Type B pancreatic cell (in vitro differentiated cells): ENCODE data around the gene SPIB. TPM values are rescaled to one million over a fixed set of nuclear protein-coding genes. Genes with fewer than 3 reads are reported as not detected.

ENCODE experiments used
- DNase-seq: peaks from one replicate; pipeline ENCODE4 v3.0.0; 2021; ENCODE audit warnings: mixed read lengths; ENCODE audit not compliant: unreplicated experiment; ENCODE audit errors: extremely low spot score
- H3K27ac Mint-ChIP-seq: 2 replicates; pipeline ENCODE4 v1.8.0; 2021; ENCODE audit warnings: mild to moderate bottlenecking, mixed read lengths
- H3K27me3 Mint-ChIP-seq: 2 replicates; pipeline ENCODE4 v1.8.0; 2021; ENCODE audit warnings: mixed read lengths
- H3K36me3 Mint-ChIP-seq: 2 replicates; pipeline ENCODE4 v1.8.0; 2021; ENCODE audit warnings: mixed read lengths
- H3K4me1 Mint-ChIP-seq: one replicate; pipeline ENCODE4 v1.8.0; 2021; ENCODE audit warnings: mixed read lengths; ENCODE audit not compliant: unreplicated experiment
- H3K4me3 Mint-ChIP-seq: 2 replicates; pipeline ENCODE4 v1.8.0; 2021; ENCODE audit warnings: mild to moderate bottlenecking, mixed read lengths
- H3K9me3 Mint-ChIP-seq: 2 replicates; pipeline ENCODE4 v1.8.0; 2021; ENCODE audit warnings: mixed read lengths
- total RNA-seq: library from RNA; stranded (reverse); gene quantifications from 2 replicates; pipeline ENCODE4 v1.2.1, GENCODE V29; 2021; ENCODE audit warnings: low replicate concordance
- TF ChIP-seq, protein P1 (sequence below): fragments of 200-600 bp; sonication (generic); conservative IDR thresholded peaks from 2 replicates; pipeline ENCODE4 v1.5.0; 2021; ENCODE audit warnings: antibody characterized with exemption, mild to moderate bottlenecking

SPIB gene
- total RNA-seq, 1 donor from 2014 or later = 2.6 TPM

- TF ChIP-seq, protein P1, sequence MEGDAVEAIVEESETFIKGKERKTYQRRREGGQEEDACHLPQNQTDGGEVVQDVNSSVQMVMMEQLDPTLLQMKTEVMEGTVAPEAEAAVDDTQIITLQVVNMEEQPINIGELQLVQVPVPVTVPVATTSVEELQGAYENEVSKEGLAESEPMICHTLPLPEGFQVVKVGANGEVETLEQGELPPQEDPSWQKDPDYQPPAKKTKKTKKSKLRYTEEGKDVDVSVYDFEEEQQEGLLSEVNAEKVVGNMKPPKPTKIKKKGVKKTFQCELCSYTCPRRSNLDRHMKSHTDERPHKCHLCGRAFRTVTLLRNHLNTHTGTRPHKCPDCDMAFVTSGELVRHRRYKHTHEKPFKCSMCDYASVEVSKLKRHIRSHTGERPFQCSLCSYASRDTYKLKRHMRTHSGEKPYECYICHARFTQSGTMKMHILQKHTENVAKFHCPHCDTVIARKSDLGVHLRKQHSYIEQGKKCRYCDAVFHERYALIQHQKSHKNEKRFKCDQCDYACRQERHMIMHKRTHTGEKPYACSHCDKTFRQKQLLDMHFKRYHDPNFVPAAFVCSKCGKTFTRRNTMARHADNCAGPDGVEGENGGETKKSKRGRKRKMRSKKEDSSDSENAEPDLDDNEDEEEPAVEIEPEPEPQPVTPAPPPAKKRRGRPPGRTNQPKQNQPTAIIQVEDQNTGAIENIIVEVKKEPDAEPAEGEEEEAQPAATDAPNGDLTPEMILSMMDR = no peak
- DNase-seq = peak; percentile 95
- no peaks in the 10 kb centered on the region for H3K9me3 Mint-ChIP-seq
- peak overlapping the region; percentile 93 for H3K4me3 Mint-ChIP-seq
- peaks cover 37% of the 10 kb centered on the region for H3K27me3 Mint-ChIP-seq
- no peaks in the 10 kb centered on the region for H3K36me3 Mint-ChIP-seq
- peaks cover 24% of the 10 kb centered on the region for H3K4me1 Mint-ChIP-seq
- peak overlapping the region; percentile 88 for H3K27ac Mint-ChIP-seq
Measured at GRCh38 chr19:50431343-50432220, 12.8 kb downstream of the SPIB start.

GRCh38 chr19:50432221-50433028 lies 13.7 kb downstream of the SPIB start, which contains the start of gene MYBPC2:
MYBPC2 (plus strand) TSS chr19:50432892; CDS start chr19:50432954, 62 bp downstream.
- peak within 1 kb of the TSS; percentile 93 for H3K4me3 Mint-ChIP-seq
- H3K27me3 Mint-ChIP-seq = peaks cover 45% of the 10 kb centered on the region
- no peaks in the 10 kb centered on the region for H3K9me3 Mint-ChIP-seq
- no peaks in the 10 kb centered on the region for H3K36me3 Mint-ChIP-seq
- TF ChIP-seq, protein P1 = no peak
- peaks cover 24% of the 10 kb centered on the region for H3K4me1 Mint-ChIP-seq
- H3K27ac Mint-ChIP-seq = peak within 1 kb of the TSS; percentile 88
- no peak for DNase-seq

DNA sequence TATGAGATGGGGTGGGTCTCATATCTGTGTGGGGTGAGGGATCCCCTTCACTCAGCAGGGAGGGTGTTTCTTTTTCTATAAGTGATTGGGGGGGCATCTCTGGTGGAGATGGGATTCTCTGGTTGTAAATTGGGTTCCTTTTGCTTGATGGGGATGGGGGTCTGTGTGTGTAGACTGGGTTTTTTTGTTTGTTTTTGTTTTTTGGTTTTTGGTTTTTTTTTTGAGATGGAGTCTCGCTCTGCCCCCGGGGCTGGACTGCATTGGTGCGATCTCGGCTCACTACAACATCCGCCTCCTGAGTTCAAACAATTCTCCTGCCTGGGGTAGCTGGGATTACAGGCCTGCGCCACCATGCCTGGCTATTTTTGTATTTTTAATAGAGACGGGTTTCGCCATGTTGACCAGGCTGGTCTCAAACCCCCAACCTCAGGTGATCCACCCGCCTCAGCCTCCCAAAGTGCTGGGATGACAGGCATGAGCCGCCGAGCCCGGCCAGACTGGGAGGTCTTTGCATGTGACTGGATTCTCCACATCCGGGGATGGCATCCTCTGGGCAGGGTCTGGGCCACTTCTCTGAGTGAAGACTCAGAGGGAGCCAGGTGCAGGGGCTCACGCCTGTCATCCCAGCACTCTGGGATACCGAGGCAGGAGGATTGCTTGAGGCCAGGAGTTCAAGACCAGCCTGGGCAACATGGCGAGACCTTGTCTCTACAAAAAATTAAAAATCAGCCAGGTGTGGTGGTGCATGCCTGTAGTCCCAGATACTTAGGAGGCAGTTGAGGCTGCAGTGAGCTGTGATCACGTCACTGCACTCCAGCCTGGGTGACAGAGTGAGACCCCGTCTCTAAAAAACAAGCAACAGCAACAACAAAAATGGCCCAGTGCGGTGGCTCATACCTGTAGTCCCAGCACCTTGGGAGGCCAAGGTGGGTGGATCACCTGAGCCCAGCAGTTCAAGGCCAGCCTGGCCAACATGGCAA lies 14.8 kb downstream of the SPIB start:
- Mint-ChIP-seq H3K27me3 (peaks cover 53% of the 10 kb centered on the region), H3K27ac (peak overlapping the region; percentile 39), H3K4me1 (peaks cover 24% of the 10 kb centered on the region), H3K36me3 (no peaks in the 10 kb centered on the region), H3K9me3 (no peaks in the 10 kb centered on the region), H3K4me3 (peak overlapping the region; percentile 80)
- DNase-seq = no peak
- TF ChIP-seq, protein P1 = no peak

- H3K27ac Mint-ChIP-seq = peak overlapping the region; percentile 62
- no peaks in the 10 kb centered on the region for H3K36me3 Mint-ChIP-seq
- H3K4me3 Mint-ChIP-seq = peak overlapping the region; percentile 73
- no peak for DNase-seq
- no peaks in the 10 kb centered on the region for H3K9me3 Mint-ChIP-seq
- H3K27me3 Mint-ChIP-seq = peaks cover 52% of the 10 kb centered on the region
- peaks cover 20% of the 10 kb centered on the region for H3K4me1 Mint-ChIP-seq
- TF ChIP-seq, protein P1 = no peak
Measured at GRCh38 chr19:50434525-50434924, 15.8 kb downstream of the SPIB start.

GRCh38 chr19:50435221-50435620 lies 16.5 kb downstream of the SPIB start:
- Mint-ChIP-seq H3K27ac (no peak overlapping the region), H3K4me1 (peaks cover 20% of the 10 kb centered on the region), H3K4me3 (no peak overlapping the region), H3K27me3 (peaks cover 55% of the 10 kb centered on the region), H3K36me3 (no peaks in the 10 kb centered on the region), H3K9me3 (no peaks in the 10 kb centered on the region)
- TF ChIP-seq, protein P1 = no peak
- no peak for DNase-seq
